Prostate gland (tissue), 2 donors: ENCODE results near the gene RAPH1.

ENCODE experiments used
- CTCF ChIP-seq, 4 experiments: fragments of 200-600 bp in 2 of 4; fragments of 450-650 bp in 2 of 4; sonication (generic) in 2 of 4; IDR thresholded peaks; 1 replicate in 3 of 4; 2 replicates in 1 of 4; pipeline ENCODE4 v1.5.1; 2016 to 2019; ENCODE audit warnings: antibody characterized with exemption in 4 of 4, mild to moderate bottlenecking in 2 of 4, moderate library complexity in 2 of 4
- POLR2A ChIP-seq: fragments of 450-650 bp; IDR thresholded peaks from one replicate; pipeline ENCODE4 v1.6.1; 2016; ENCODE audit warnings: antibody characterized with exemption, mild to moderate bottlenecking
- POLR2AphosphoS5 ChIP-seq: sonication (generic); formaldehyde crosslinking; IDR thresholded peaks from one replicate; pipeline ENCODE4 v1.6.1; 2017; ENCODE audit warnings: antibody characterized with exemption

- TF ChIP-seq CTCF (IDR thresholded peaks at IDR 0.05) (no peak), POLR2AphosphoS5 (no peak), POLR2A (no peak)
These were observed 24.2 kb downstream of the RAPH1 start for GRCh38 chr2:203510941-203511305.
